Omental fat pad (tissue), 4 donors: ENCODE results near the gene FLT3. TPM values are rescaled to one million over a fixed set of nuclear protein-coding genes. Genes with fewer than 3 reads are reported as not detected.
"Not testable (repeated sequence)": the region's sequence is repeated elsewhere in the genome, so short reads cannot be mapped to it uniquely, and the experiment has no call there.

Experiments used
- ATAC-seq: fragments of 150-250 bp; one replicate; pipeline ENCODE4 v1.9.1; 2016; ENCODE audit warnings: mild to moderate bottlenecking, moderate library complexity; ENCODE audit not compliant: low FRiP score
- DNase-seq: peaks from one replicate; pipeline ENCODE4 v3.0.0-alpha.2; 2019; ENCODE audit warnings: low spot score
- total RNA-seq, 4 donors: library from RNA; depleted of rRNA; stranded (reverse); fragments of >200 nt; gene quantifications; one replicate each; pipeline ENCODE4 v1.1.0, GENCODE V29; 2016
- TF ChIP-seq, protein P1 (sequence below), 3 donors: fragments of 450-650 bp; IDR thresholded peaks; one replicate each; pipeline ENCODE4 v1.5.1; 2016 to 2017; ENCODE audit warnings: antibody characterized with exemption in 3 of 3, mild to moderate bottlenecking in 3 of 3, moderate library complexity in 2 of 3

Gene FLT3
- total RNA-seq, 4 donors from 2014 or later, result 0.37 to 6.5 (median 1.1) TPM

DNA sequence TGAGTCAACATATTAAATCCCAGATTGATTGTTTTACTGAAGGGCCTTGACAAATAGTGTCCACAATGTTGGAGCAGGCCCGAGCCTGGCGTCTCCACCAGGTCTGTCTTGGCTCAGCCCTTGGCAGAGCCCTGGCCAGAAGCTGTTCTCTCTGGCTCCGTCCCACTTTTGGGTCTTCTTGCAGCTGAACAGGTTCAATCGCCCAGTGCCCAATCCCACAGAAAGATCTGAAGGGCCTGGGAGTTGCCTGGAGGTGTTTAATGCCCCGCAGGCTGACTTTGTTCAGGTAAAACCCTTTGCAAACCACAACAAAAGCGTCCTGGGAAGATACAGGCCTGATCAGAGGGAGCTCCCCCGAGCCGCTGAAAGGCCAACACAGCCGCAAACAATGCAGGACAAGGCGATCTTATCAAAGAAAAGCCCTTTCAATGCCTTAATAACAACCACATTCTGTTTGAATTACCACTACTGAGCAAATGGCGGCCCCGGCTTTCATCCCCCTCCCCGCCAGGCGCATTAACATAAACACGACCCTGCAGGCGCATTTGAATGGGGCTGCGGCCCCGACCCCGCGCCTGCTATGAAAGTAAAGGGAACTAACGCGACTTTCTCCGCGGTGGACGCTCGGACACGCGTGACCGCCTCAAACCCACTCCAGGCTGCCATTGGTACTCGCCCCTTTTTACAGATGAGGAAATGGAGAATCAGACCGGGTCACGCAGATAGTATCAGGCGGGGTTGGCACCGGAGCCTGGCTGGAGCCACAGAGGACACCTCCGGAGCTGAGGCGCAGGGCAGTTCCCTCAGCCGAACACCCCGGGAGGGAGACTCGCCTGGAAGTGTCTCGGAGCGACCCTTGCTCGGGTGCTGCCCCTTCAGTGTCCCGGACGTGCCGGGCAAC, 134.4 kb downstream of the FLT3 start:
- TF ChIP-seq, protein P1, sequence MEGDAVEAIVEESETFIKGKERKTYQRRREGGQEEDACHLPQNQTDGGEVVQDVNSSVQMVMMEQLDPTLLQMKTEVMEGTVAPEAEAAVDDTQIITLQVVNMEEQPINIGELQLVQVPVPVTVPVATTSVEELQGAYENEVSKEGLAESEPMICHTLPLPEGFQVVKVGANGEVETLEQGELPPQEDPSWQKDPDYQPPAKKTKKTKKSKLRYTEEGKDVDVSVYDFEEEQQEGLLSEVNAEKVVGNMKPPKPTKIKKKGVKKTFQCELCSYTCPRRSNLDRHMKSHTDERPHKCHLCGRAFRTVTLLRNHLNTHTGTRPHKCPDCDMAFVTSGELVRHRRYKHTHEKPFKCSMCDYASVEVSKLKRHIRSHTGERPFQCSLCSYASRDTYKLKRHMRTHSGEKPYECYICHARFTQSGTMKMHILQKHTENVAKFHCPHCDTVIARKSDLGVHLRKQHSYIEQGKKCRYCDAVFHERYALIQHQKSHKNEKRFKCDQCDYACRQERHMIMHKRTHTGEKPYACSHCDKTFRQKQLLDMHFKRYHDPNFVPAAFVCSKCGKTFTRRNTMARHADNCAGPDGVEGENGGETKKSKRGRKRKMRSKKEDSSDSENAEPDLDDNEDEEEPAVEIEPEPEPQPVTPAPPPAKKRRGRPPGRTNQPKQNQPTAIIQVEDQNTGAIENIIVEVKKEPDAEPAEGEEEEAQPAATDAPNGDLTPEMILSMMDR (IDR thresholded peaks at IDR 0.05), result no peak
- no peak for ATAC-seq
- DNase-seq, result no peak

- DNase-seq, result no peak
- ATAC-seq, result no peak
- TF ChIP-seq, protein P1 (IDR thresholded peaks at IDR 0.05), result no peak
Measured at GRCh38 chr13:27965343-27965739, 135.0 kb downstream of the FLT3 start.

- TF ChIP-seq, protein P1 (IDR thresholded peaks at IDR 0.05), result no peak
- DNase-seq, result no peak
- ATAC-seq, result no peak
Measured at GRCh38 chr13:27964741-27965323, 135.5 kb downstream of the FLT3 start.

DNA sequence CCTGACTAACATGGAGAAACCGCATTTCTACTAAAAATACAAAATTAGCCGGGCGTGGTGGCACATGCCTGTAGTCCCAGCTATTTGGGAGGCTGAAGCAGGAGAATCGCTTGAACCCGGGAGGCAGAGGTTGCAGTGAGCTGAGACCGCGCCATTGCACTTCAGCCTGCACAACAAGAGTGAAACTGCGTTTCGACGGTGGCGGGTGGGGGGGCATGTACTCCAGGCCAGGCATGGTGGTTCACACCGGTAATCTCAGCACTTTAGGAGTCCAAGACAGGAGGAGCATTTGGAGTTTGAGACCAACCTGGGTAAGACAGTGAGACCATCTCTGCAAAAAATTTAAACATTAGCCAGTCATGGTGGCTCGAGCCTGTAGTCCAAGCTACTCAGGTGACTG, 136.2 kb downstream of the FLT3 start:
- not testable (repeated sequence) for DNase-seq, ATAC-seq

- ATAC-seq (no peak), DNase-seq (no peak)
- TF ChIP-seq, protein P1 (IDR thresholded peaks at IDR 0.05), result no peak
Measured at GRCh38 chr13:27963491-27963890, 136.9 kb downstream of the FLT3 start.

DNA sequence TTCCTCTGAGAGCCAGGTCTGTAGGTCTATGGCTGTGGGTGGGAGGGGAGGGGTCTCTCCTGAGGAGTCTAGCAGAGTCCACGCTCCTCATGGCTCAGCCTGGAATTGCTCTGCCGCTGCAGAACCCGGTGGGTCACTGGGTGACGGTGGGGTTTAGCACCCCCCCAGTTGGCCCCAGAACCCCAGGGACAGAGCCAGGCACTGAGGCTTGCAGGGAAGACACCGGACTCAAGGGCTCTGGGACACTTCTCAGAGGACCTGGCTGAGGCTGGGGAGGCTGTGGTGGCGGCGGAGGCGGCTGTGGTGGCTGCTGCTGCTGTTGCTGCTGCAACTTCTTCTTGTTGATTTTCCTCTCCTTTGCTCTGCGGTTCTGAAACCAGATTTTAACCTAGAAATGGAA, 137.4 kb downstream of the FLT3 start:
- TF ChIP-seq, protein P1 (IDR thresholded peaks at IDR 0.05), result no peak
- no peak for ATAC-seq
- DNase-seq, result no peak

- no peak for ATAC-seq
- no peak for DNase-seq
- TF ChIP-seq, protein P1 (IDR thresholded peaks at IDR 0.05), result no peak
Measured at GRCh38 chr13:27962128-27962841, 138.1 kb downstream of the FLT3 start.
